ENCODE results near the gene C5. TPM values are rescaled to one million over a fixed set of nuclear protein-coding genes. Genes with fewer than 3 reads are reported as not detected.

Gene C5
- total RNA-seq, 1 experiment from 2014 or later: 0.57 TPM

GRCh38 chr9:120915854-120916470 lies 134.1 kb downstream of the C5 start:
- CTCF ChIA-PET: interaction anchor here (0.9 to 1.8 kb wide), 10 partner anchors 10 to 160 kb away, joined by 3 to 12 read pairs (median 3); no protein-coding TSS in a partner anchor
- POLR2A ChIA-PET: no interaction called here
- Mint-ChIP-seq H3K9me3 (peaks cover 11% of the 10 kb centered on the region), H3K27me3 (ENCODE audit: low read depth) (no peaks in the 10 kb centered on the region; the same call in 1 of the 2 replicates), H3K4me3 (no peak overlapping the region), H3K4me1 (peaks cover 43% of the 10 kb centered on the region), H3K36me3 (peaks cover 5% of the 10 kb centered on the region), H3K27ac (no peak overlapping the region)
- ATAC-seq (no peak), DNase-seq (ENCODE audit: low spot score) (no peak)
- no peak for TF ChIP-seq JUN (CRISPR knock-in tag; IDR thresholded peaks at IDR 0.05)
- no peak for TF ChIP-seq CBFB (CRISPR knock-in tag; IDR thresholded peaks at IDR 0.05; ENCODE audit: low read depth)
- TF ChIP-seq ZNF138 (CRISPR knock-in tag; conservative IDR thresholded peaks at IDR 0.05): no peak
- TF ChIP-seq PRDM15 (CRISPR knock-in tag; IDR thresholded peaks at IDR 0.05): no peak
- no peak for TF ChIP-seq JAZF1 (CRISPR knock-in tag; IDR thresholded peaks at IDR 0.05)
- TF ChIP-seq EMX1 (CRISPR knock-in tag; IDR thresholded peaks at IDR 0.05): no peak
- TF ChIP-seq MXD4 (CRISPR knock-in tag; IDR thresholded peaks at IDR 0.05; ENCODE audit: borderline replicate concordance): no peak
- TF ChIP-seq KAT7 (CRISPR knock-in tag; IDR thresholded peaks at IDR 0.05; ENCODE audit: borderline replicate concordance): no peak
- TF ChIP-seq OVOL2 (CRISPR knock-in tag; IDR thresholded peaks at IDR 0.05; ENCODE audit: borderline replicate concordance): no peak
- TF ChIP-seq ETV6 (CRISPR knock-in tag; IDR thresholded peaks at IDR 0.05): no peak
- no peak for TF ChIP-seq GABPB1 (CRISPR knock-in tag; IDR thresholded peaks at IDR 0.05)
- no peak for TF ChIP-seq NFATC4 (CRISPR knock-in tag; IDR thresholded peaks at IDR 0.05)
- no peak for TF ChIP-seq CTCF (IDR thresholded peaks at IDR 0.05)

- no peak for ATAC-seq
- CTCF ChIA-PET: no interaction called here
- H3K4me1 Mint-ChIP-seq: peaks cover 37% of the 10 kb centered on the region
- peaks cover 11% of the 10 kb centered on the region for H3K9me3 Mint-ChIP-seq
- no peaks in the 10 kb centered on the region; the same call in 1 of the 2 replicates for H3K27me3 Mint-ChIP-seq (ENCODE audit: low read depth)
- peaks cover 5% of the 10 kb centered on the region for H3K36me3 Mint-ChIP-seq
- no peak overlapping the region for H3K27ac Mint-ChIP-seq
- H3K4me3 Mint-ChIP-seq: no peak overlapping the region
- POLR2A ChIA-PET: no interaction called here
- no peak for DNase-seq (ENCODE audit: low spot score)
- no peak for TF ChIP-seq ZNF232 (CRISPR knock-in tag; IDR thresholded peaks at IDR 0.05)
- TF ChIP-seq JUN (CRISPR knock-in tag; IDR thresholded peaks at IDR 0.05): no peak
- TF ChIP-seq MYBL2 (CRISPR knock-in tag; IDR thresholded peaks at IDR 0.05): no peak
- TF ChIP-seq PRRX2 (CRISPR knock-in tag; IDR thresholded peaks at IDR 0.05): no peak
- TF ChIP-seq HMGXB4 (CRISPR knock-in tag; IDR thresholded peaks at IDR 0.05): no peak
- TF ChIP-seq SMAD3 (CRISPR knock-in tag; IDR thresholded peaks at IDR 0.05; ENCODE audit: borderline replicate concordance): no peak
- no peak for TF ChIP-seq TEAD1 (CRISPR knock-in tag; IDR thresholded peaks at IDR 0.05)
- no peak for TF ChIP-seq IRF2 (CRISPR knock-in tag; IDR thresholded peaks at IDR 0.05; ENCODE audit: borderline replicate concordance, low read depth)
- no peak for TF ChIP-seq EMX1 (CRISPR knock-in tag; IDR thresholded peaks at IDR 0.05)
- TF ChIP-seq ELF4 (CRISPR knock-in tag; IDR thresholded peaks at IDR 0.05; ENCODE audit: low read depth): no peak
- TF ChIP-seq NR2C2 (CRISPR knock-in tag; IDR thresholded peaks at IDR 0.05): no peak
- no peak for TF ChIP-seq FOXP1 (CRISPR knock-in tag; IDR thresholded peaks at IDR 0.05; ENCODE audit: borderline replicate concordance)
- no peak for TF ChIP-seq NFYB (CRISPR knock-in tag; conservative IDR thresholded peaks at IDR 0.05; ENCODE audit: low read depth)
- TF ChIP-seq GABPB1 (CRISPR knock-in tag; IDR thresholded peaks at IDR 0.05): no peak
- TF ChIP-seq ZNF423 (CRISPR knock-in tag; IDR thresholded peaks at IDR 0.05): no peak
Observed at GRCh38 chr9:120914953-120915352, 135.1 kb downstream of the C5 start.

Measured in WTC11 (cell line).